HepG2 (cell line): Measurements from ENCODE around the gene ABCC10. TPM values are rescaled to one million over a fixed set of nuclear protein-coding genes. Genes with fewer than 3 reads are reported as not detected.

Experiments used
- CEBPB ChIP-seq: IDR thresholded peaks from 2 replicates; pipeline ENCODE4 v1.6.1; 2011; ENCODE audit warnings: low read depth, low read length, improper control_type of control experiment, borderline replicate concordance
- DNMT3B ChIP-seq: conservative IDR thresholded peaks from 2 replicates; pipeline ENCODE4 v1.6.1; 2016; ENCODE audit warnings: missing biosample characterization, control low read depth
- HNRNPH1 ChIP-seq: fragments of 200-400 bp; formaldehyde crosslinking; optimal IDR thresholded peaks from 2 replicates; pipeline ENCODE3; 2017; ENCODE audit warnings: mild to moderate bottlenecking, low read depth, low read length
- KDM3A ChIP-seq: IDR thresholded peaks from 2 replicates; pipeline ENCODE4 v1.6.1; 2018; ENCODE audit warnings: low read depth, missing compliant biosample characterization
- KLF12 ChIP-seq: sonication (generic); formaldehyde crosslinking; IDR thresholded peaks from 2 replicates; pipeline ENCODE4 v1.4.0; 2020; ENCODE audit warnings: missing genetic modification reagents, borderline replicate concordance
- KLF16 ChIP-seq, 2 experiments: sonication (generic) in 1 of 2; formaldehyde crosslinking in 1 of 2; IDR thresholded peaks; 2 replicates each; pipeline versions ENCODE4 v1.6.1 to v1.8.0; 2016 to 2023; ENCODE audit warnings: missing genetic modification reagents in 2 of 2, missing compliant biosample characterization in 1 of 2
- KMT2B ChIP-seq: IDR thresholded peaks from 2 replicates; pipeline ENCODE4 v1.6.1; 2016; ENCODE audit warnings: missing genetic modification reagents, missing compliant biosample characterization
- PCBP2 ChIP-seq: fragments of 200-400 bp; formaldehyde crosslinking; optimal IDR thresholded peaks from 2 replicates; pipeline ENCODE3; 2018; ENCODE audit warnings: low read length, low read depth; ENCODE audit not compliant: poor library complexity, severe bottlenecking
- PLSCR1 ChIP-seq: sonication (generic); formaldehyde crosslinking; IDR thresholded peaks from 2 replicates; pipeline ENCODE4 v1.5.0; 2020; ENCODE audit warnings: missing genetic modification reagents, mild to moderate bottlenecking, borderline replicate concordance
- POLR2A ChIP-seq, 2 experiments: IDR thresholded peaks; 2 replicates each; pipeline ENCODE4 v1.6.1; 2011; ENCODE audit warnings: low read depth in 2 of 2, low read length in 2 of 2, mild to moderate bottlenecking in 1 of 2, moderate library complexity in 1 of 2; ENCODE audit not compliant: insufficient read depth in 1 of 2
- RNF219 ChIP-seq: sonication (generic); formaldehyde crosslinking; IDR thresholded peaks from 2 replicates; pipeline ENCODE4 v1.5.0; 2020; ENCODE audit warnings: mild to moderate bottlenecking, missing genetic modification reagents
- SMARCC2 ChIP-seq: fragments of 450-650 bp; IDR thresholded peaks from 2 replicates; pipeline ENCODE4 v1.6.1; 2017; ENCODE audit warnings: antibody characterized with exemption, mild to moderate bottlenecking
- SRSF1 ChIP-seq: fragments of 200-400 bp; formaldehyde crosslinking; optimal IDR thresholded peaks from 2 replicates; pipeline ENCODE3; 2017; ENCODE audit warnings: mild to moderate bottlenecking, low read depth, low read length, moderate library complexity
- SSRP1 ChIP-seq: IDR thresholded peaks from 2 replicates; pipeline ENCODE4 v1.6.1; 2016; ENCODE audit warnings: control low read depth
- THAP11 ChIP-seq: IDR thresholded peaks from 2 replicates; pipeline ENCODE4 v1.6.1; 2016; ENCODE audit warnings: missing biosample characterization, missing genetic modification reagents
- ZNF124 ChIP-seq: sonication (generic); formaldehyde crosslinking; IDR thresholded peaks from 2 replicates; pipeline ENCODE4 v1.4.0; 2020; ENCODE audit warnings: missing genetic modification reagents
- ZNF143 ChIP-seq: sonication (generic); formaldehyde crosslinking; IDR thresholded peaks from 2 replicates; pipeline ENCODE4 v1.4.0; 2020; ENCODE audit warnings: missing genetic modification reagents
- ZNF362 ChIP-seq: sonication (generic); formaldehyde crosslinking; IDR thresholded peaks from 2 replicates; pipeline ENCODE4 v1.4.0; 2020; ENCODE audit warnings: missing genetic modification reagents, mild to moderate bottlenecking, borderline replicate concordance
- ZNF446 ChIP-seq: sonication (generic); formaldehyde crosslinking; IDR thresholded peaks from 2 replicates; pipeline ENCODE4 v1.5.0; 2020; ENCODE audit warnings: mild to moderate bottlenecking, missing genetic modification reagents
- ZNF558 ChIP-seq: sonication (generic); formaldehyde crosslinking; IDR thresholded peaks from 2 replicates; pipeline ENCODE4 v1.9.0; 2022; ENCODE audit warnings: mild to moderate bottlenecking, missing genetic modification reagents, borderline replicate concordance
- ZNF607 ChIP-seq: sonication (generic); formaldehyde crosslinking; IDR thresholded peaks from 2 replicates; pipeline ENCODE4 v1.5.1; 2020; ENCODE audit warnings: missing genetic modification reagents, mild to moderate bottlenecking, borderline replicate concordance
- ZNF615 ChIP-seq: sonication (generic); formaldehyde crosslinking; IDR thresholded peaks from 2 replicates; pipeline ENCODE4 v1.5.0; 2020; ENCODE audit warnings: mild to moderate bottlenecking, missing genetic modification reagents, borderline replicate concordance
- ZNF616 ChIP-seq: sonication (generic); formaldehyde crosslinking; IDR thresholded peaks from 2 replicates; pipeline ENCODE4 v1.5.0; 2020; ENCODE audit warnings: low read depth, mild to moderate bottlenecking, missing genetic modification reagents
- ZSCAN22 ChIP-seq: sonication (generic); formaldehyde crosslinking; IDR thresholded peaks from 2 replicates; pipeline ENCODE4 v1.4.0; 2020; ENCODE audit warnings: mild to moderate bottlenecking, missing genetic modification reagents
- ZUFSP ChIP-seq: sonication (generic); formaldehyde crosslinking; IDR thresholded peaks from 2 replicates; pipeline ENCODE4 v1.9.0; 2021; ENCODE audit warnings: missing genetic modification reagents, mild to moderate bottlenecking, borderline replicate concordance
- ZZZ3 ChIP-seq: sonication (generic); formaldehyde crosslinking; IDR thresholded peaks from 2 replicates; pipeline ENCODE4 v1.4.0; 2020; ENCODE audit warnings: missing genetic modification reagents, mild to moderate bottlenecking, borderline replicate concordance
- polyA plus RNA-seq, 8 experiments: library from polyadenylated mRNA; depleted of rRNA in 3 of 8; stranded (reverse) in 7 of 8; unstranded in 1 of 8; fragments of >200 nt; fragmentation: Illumina TruSeq in 4 of 8; extraction: Trizol in 4 of 8; gene quantifications; 2 replicates each; pipeline versions ENCODE4 v1.2.1 to v1.2.3, GENCODE V29; 2011 to 2016; ENCODE audit warnings: low read depth in 4 of 8, missing spikeins in 1 of 8, mixed read lengths in 1 of 8; ENCODE audit not compliant: insufficient read depth in 1 of 8
- total RNA-seq, 5 experiments: library from RNA; depleted of rRNA; stranded (reverse); fragments of >200 nt; fragmentation: Illumina TruSeq; extraction: Trizol; gene quantifications; 2 replicates each; pipeline ENCODE4 v1.2.3, GENCODE V29; 2016; ENCODE audit warnings: low read depth in 1 of 5

The ABCC10 gene
- total and polyA plus RNA-seq, 2 of the 13 experiments (the other 11 are each of a cell fraction or from before 2014, with no cell fraction given) = 16.0 to 24.3 TPM

GRCh38 chr6:43496370-43497128, 69.2 kb downstream of the ABCC10 start (continued):
- TF ChIP-seq ZNF362 (CRISPR knock-in tag) (peak; percentile 96), KDM3A (CRISPR knock-in tag) (peak; percentile 62; the same call in 1 of the 2 replicates), ZNF124 (CRISPR knock-in tag) (peak; percentile 59; the same call in 1 of the 2 replicates), ZZZ3 (no peak), SRSF1 (peak; percentile 45), THAP11 (CRISPR knock-in tag) (no peak), HNRNPH1 (no peak), RNF219 (CRISPR knock-in tag) (no peak), ZNF615 (CRISPR knock-in tag) (no peak), ZSCAN22 (CRISPR knock-in tag) (no peak), ZNF143 (CRISPR knock-in tag) (no peak), KLF12 (CRISPR knock-in tag) (no peak; the same call in 1 of the 2 replicates), ZNF607 (CRISPR knock-in tag) (no peak), KLF16 (CRISPR knock-in tag; IDR thresholded peaks at IDR 0.05) (peak in 1 of 2 experiments; percentile 75; a peak in 1 of 4 replicates), PCBP2 (no peak), ZUFSP (CRISPR knock-in tag) (no peak), ZNF616 (CRISPR knock-in tag) (no peak), SMARCC2 (no peak), DNMT3B (CRISPR knock-in tag) (no peak), PLSCR1 (no peak), ZNF558 (peak; percentile 79; the same call in 1 of the 2 replicates), ZNF446 (CRISPR knock-in tag) (no peak), CEBPB (no peak), KMT2B (CRISPR knock-in tag) (no peak), POLR2A (IDR thresholded peaks at IDR 0.05; ENCODE audit: insufficient read depth in 1 of 2, low read depth in 2 of 2, low read length in 2 of 2) (no peak), SSRP1 (no peak)
